Tibial nerve (tissue), 4 donors: ENCODE measurements around the gene SUCLG1. TPM values are rescaled to one million over a fixed set of nuclear protein-coding genes. Genes with fewer than 3 reads are reported as not detected.

Source experiments
- DNase-seq, 2 donors: peaks; one replicate each; pipeline ENCODE4 v3.0.0-alpha.2; 2019; ENCODE audit warnings: low spot score in 2 of 2
- H3K27ac ChIP-seq, 4 donors: fragments of 200-600 bp; sonication (generic) in 3 of 4; one replicate each; pipeline ENCODE4 v1.5.1; 2017 to 2019; ENCODE audit warnings: mild to moderate bottlenecking in 1 of 4
- H3K27me3 ChIP-seq, 2 donors: fragments of 200-600 bp; sonication (generic) in 1 of 2; one replicate each; pipeline versions ENCODE4 v1.5.1 to v1.6.0; 2017 to 2019
- H3K36me3 ChIP-seq, 3 donors: fragments of 200-600 bp; sonication (generic); one replicate each; pipeline ENCODE4 v1.5.1; 2018 to 2019
- H3K4me1 ChIP-seq, 4 donors: fragments of 200-600 bp; sonication (generic) in 3 of 4; one replicate each; pipeline ENCODE4 v1.5.1; 2017 to 2019
- H3K4me3 ChIP-seq, 4 donors: fragments of 200-600 bp; sonication (generic) in 3 of 4; one replicate each; pipeline ENCODE4 v1.5.1; 2017 to 2019; ENCODE audit warnings: mild to moderate bottlenecking in 1 of 4, moderate library complexity in 1 of 4
- H3K9me3 ChIP-seq, 4 donors: fragments of 200-600 bp; sonication (generic) in 3 of 4; one replicate each; pipeline ENCODE4 v1.5.1; 2017 to 2019
- EP300 ChIP-seq, 2 donors: sonication (generic); formaldehyde crosslinking; IDR thresholded peaks; one replicate each; pipeline ENCODE4 v1.6.1; 2017; ENCODE audit warnings: antibody characterized with exemption in 2 of 2, mild to moderate bottlenecking in 1 of 2
- POLR2A ChIP-seq, 2 donors: fragments of 450-650 bp; IDR thresholded peaks; one replicate each; pipeline ENCODE4 v1.6.1; 2017; ENCODE audit warnings: antibody characterized with exemption in 2 of 2, mild to moderate bottlenecking in 2 of 2, moderate library complexity in 2 of 2
- WGBS, 2 donors: methylation state at CpG; one replicate each; pipeline ENCODE4 v1.1.5; 2018; 5-methylcytosine and 5-hydroxymethylcytosine counted together
- total RNA-seq, 4 donors: library from RNA; depleted of rRNA; stranded (reverse); fragments of >200 nt; gene quantifications; one replicate each; pipeline ENCODE4 v1.1.0, GENCODE V29; 2016
- TF ChIP-seq, protein P1 (sequence below), 5 experiments: fragments of 200-600 bp in 3 of 5; fragments of 450-650 bp in 2 of 5; sonication (generic) in 3 of 5; IDR thresholded peaks; one replicate each; pipeline ENCODE4 v1.5.1; 2016 to 2019; ENCODE audit warnings: antibody characterized with exemption in 5 of 5, mild to moderate bottlenecking in 3 of 5, moderate library complexity in 2 of 5

SUCLG1 gene
- total RNA-seq, 4 donors from 2014 or later, result 45.4 to 58.8 (median 52.1) TPM

- peaks cover 0 to 55% (median 14%) of the 10 kb centered on the region in 4 donors for H3K4me1 ChIP-seq
- TF ChIP-seq, protein P1, sequence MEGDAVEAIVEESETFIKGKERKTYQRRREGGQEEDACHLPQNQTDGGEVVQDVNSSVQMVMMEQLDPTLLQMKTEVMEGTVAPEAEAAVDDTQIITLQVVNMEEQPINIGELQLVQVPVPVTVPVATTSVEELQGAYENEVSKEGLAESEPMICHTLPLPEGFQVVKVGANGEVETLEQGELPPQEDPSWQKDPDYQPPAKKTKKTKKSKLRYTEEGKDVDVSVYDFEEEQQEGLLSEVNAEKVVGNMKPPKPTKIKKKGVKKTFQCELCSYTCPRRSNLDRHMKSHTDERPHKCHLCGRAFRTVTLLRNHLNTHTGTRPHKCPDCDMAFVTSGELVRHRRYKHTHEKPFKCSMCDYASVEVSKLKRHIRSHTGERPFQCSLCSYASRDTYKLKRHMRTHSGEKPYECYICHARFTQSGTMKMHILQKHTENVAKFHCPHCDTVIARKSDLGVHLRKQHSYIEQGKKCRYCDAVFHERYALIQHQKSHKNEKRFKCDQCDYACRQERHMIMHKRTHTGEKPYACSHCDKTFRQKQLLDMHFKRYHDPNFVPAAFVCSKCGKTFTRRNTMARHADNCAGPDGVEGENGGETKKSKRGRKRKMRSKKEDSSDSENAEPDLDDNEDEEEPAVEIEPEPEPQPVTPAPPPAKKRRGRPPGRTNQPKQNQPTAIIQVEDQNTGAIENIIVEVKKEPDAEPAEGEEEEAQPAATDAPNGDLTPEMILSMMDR (IDR thresholded peaks at IDR 0.05), result no peak
- TF ChIP-seq EP300 (IDR thresholded peaks at IDR 0.05) (no peak), POLR2A (IDR thresholded peaks at IDR 0.05) (no peak)
- 57 to 67% methylated on average over 2 of the region's 2 CpGs for WGBS, 2 donors
Measured at GRCh38 chr2:84457686-84458085, 1.4 kb downstream of the SUCLG1 start.

GRCh38 chr2:84456156-84456555 lies 2.9 kb downstream of the SUCLG1 start:
- Histone ChIP-seq H3K36me3 (no peaks in the 10 kb centered on the region), H3K4me1 (peaks cover 0 to 61% (median 14%) of the 10 kb centered on the region in 4 donors), H3K9me3 (no peaks in the 10 kb centered on the region), H3K27me3 (no peaks in the 10 kb centered on the region), H3K27ac (no peak overlapping the region), H3K4me3 (no peak overlapping the region)
- no peak for DNase-seq
- TF ChIP-seq EP300 (IDR thresholded peaks at IDR 0.05) (no peak), POLR2A (IDR thresholded peaks at IDR 0.05) (no peak)
- TF ChIP-seq, protein P1 (IDR thresholded peaks at IDR 0.05), result no peak
- WGBS, 2 donors, result 68 to 80% methylated on average over 4 of the region's 4 CpGs

More at GRCh38 chr2:84457686-84458085, 1.4 kb downstream of the SUCLG1 start:
- Histone ChIP-seq H3K36me3 (no peaks in the 10 kb centered on the region), H3K27me3 (no peaks in the 10 kb centered on the region), H3K4me3 (peak overlapping the region in 2 of 4 donors; percentile 93 to 97), H3K27ac (no peak overlapping the region), H3K9me3 (no peaks in the 10 kb centered on the region)
- no peak for DNase-seq

DNA sequence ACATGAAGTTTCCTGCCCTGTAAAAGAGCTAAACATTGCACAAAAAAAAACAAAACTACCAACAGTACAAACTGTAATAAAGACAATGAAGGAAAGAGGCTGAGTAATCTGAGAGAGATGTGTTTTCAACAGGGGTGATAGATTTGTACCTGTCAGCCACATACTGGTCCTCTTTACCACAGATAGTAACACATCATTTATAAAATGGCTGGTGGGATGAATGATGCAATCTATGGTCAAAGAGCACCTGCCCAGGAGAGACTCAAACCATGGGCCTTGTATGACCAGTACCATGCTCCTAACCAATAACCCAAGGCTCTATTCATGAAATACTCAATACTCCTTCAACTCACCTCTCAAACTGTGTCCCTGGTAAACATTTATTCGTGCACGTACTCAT lies 4.5 kb downstream of the SUCLG1 start:
- 94 to 96% methylated on average over 2 of the region's 2 CpGs for WGBS, 2 donors
- peaks cover 0 to 63% (median 16%) of the 10 kb centered on the region in 4 donors for H3K4me1 ChIP-seq
- no peaks in the 10 kb centered on the region for H3K9me3 ChIP-seq
- no peaks in the 10 kb centered on the region for H3K36me3 ChIP-seq
- TF ChIP-seq EP300 (IDR thresholded peaks at IDR 0.05), result no peak
- TF ChIP-seq POLR2A (IDR thresholded peaks at IDR 0.05), result no peak
- TF ChIP-seq, protein P1 (IDR thresholded peaks at IDR 0.05), result no peak
- no peak overlapping the region for H3K27ac ChIP-seq
- no peak for DNase-seq
- no peak overlapping the region for H3K4me3 ChIP-seq
- H3K27me3 ChIP-seq, result no peaks in the 10 kb centered on the region

GRCh38 chr2:84452624-84453023 lies 6.5 kb downstream of the SUCLG1 start:
- H3K36me3 ChIP-seq, result peaks cover 0 to 3% (median 0%) of the 10 kb centered on the region in 3 donors
- H3K4me1 ChIP-seq, result peaks cover 0 to 61% (median 13%) of the 10 kb centered on the region in 4 donors
- no peak for TF ChIP-seq EP300 (IDR thresholded peaks at IDR 0.05)
- TF ChIP-seq, protein P1 (IDR thresholded peaks at IDR 0.05), result no peak
- TF ChIP-seq POLR2A (IDR thresholded peaks at IDR 0.05), result no peak
- H3K4me3 ChIP-seq, result no peak overlapping the region
- no peaks in the 10 kb centered on the region for H3K27me3 ChIP-seq
- WGBS, 2 donors, result 90 to 92% methylated on average over 3 of the region's 3 CpGs
- H3K27ac ChIP-seq, result no peak overlapping the region
- H3K9me3 ChIP-seq, result no peaks in the 10 kb centered on the region
- no peak for DNase-seq

GRCh38 chr2:84451579-84451978 lies 7.5 kb downstream of the SUCLG1 start:
- Histone ChIP-seq H3K27me3 (no peaks in the 10 kb centered on the region), H3K36me3 (peaks cover 0 to 8% (median 0%) of the 10 kb centered on the region in 3 donors), H3K4me1 (peaks cover 0 to 50% (median 5%) of the 10 kb centered on the region in 4 donors), H3K9me3 (no peaks in the 10 kb centered on the region), H3K4me3 (no peak overlapping the region), H3K27ac (no peak overlapping the region)
- no peak for DNase-seq
- 84 to 94% methylated on average over 2 of the region's 2 CpGs for WGBS, 2 donors
- no peak for TF ChIP-seq POLR2A (IDR thresholded peaks at IDR 0.05)
- no peak for TF ChIP-seq EP300 (IDR thresholded peaks at IDR 0.05)
- TF ChIP-seq, protein P1 (IDR thresholded peaks at IDR 0.05), result no peak
